Measurements from ENCODE around the gene SNRPB.

DNA sequence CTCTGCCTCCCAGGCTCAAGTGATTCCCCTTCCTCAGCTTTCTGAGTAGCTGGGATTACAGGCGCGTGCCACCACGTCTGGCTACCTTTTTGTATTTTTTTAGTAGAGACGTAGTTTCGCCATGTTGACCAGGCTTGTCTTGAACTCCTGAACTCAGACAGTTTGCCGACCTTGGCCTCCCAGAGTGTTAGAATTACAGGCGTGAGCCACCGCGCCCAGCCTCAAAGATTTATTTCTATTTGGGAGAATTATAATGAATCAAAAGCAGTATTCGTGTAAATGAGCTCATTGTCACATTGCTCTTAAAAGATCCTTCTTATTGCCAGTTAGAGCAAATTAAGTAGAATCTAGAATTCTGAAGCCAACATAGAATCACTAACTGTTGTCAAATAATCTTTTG, 47.5 kb upstream of the SNRPB start:
- TF ChIP-seq, protein P1, sequence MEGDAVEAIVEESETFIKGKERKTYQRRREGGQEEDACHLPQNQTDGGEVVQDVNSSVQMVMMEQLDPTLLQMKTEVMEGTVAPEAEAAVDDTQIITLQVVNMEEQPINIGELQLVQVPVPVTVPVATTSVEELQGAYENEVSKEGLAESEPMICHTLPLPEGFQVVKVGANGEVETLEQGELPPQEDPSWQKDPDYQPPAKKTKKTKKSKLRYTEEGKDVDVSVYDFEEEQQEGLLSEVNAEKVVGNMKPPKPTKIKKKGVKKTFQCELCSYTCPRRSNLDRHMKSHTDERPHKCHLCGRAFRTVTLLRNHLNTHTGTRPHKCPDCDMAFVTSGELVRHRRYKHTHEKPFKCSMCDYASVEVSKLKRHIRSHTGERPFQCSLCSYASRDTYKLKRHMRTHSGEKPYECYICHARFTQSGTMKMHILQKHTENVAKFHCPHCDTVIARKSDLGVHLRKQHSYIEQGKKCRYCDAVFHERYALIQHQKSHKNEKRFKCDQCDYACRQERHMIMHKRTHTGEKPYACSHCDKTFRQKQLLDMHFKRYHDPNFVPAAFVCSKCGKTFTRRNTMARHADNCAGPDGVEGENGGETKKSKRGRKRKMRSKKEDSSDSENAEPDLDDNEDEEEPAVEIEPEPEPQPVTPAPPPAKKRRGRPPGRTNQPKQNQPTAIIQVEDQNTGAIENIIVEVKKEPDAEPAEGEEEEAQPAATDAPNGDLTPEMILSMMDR (IDR thresholded peaks at IDR 0.05; ENCODE audit: insufficient read depth, low read length, poor library complexity, severe bottlenecking): no peak
- TF ChIP-seq EZH2phosphoT487 (conservative IDR thresholded peaks at IDR 0.05; ENCODE audit: low read length): no peak

Data from SU-DHL-6 (cell line).